Measurements from ENCODE around the gene MTA3. TPM values are rescaled to one million over a fixed set of nuclear protein-coding genes. Genes with fewer than 3 reads are reported as not detected.
"Not testable (repeated sequence)": the region's sequence is repeated elsewhere in the genome, so short reads cannot be mapped to it uniquely, and the experiment has no call there.

The MTA3 gene
- polyA plus RNA-seq, 6 donors from 2014 or later, result 2.7 to 8.3 (median 6.9) TPM

GRCh38 chr2:42556315-42556890 lies 12.0 kb upstream of the MTA3 start:
- DNase-seq, result no peak
- ATAC-seq (ENCODE audit: low read depth in 2 of 2), result no peak

GRCh38 chr2:42557306-42557705 lies 11.1 kb upstream of the MTA3 start:
- Mint-ChIP-seq H3K9me3 (no peaks in the 10 kb centered on the region), H3K4me3 (no peak overlapping the region), H3K27ac (no peak overlapping the region), H3K4me1 (peaks cover 0 to 3% (median 0%) of the 10 kb centered on the region in 3 donors), H3K36me3 (no peaks in the 10 kb centered on the region), H3K27me3 (no peaks in the 10 kb centered on the region)
- no peak for DNase-seq
- ATAC-seq (ENCODE audit: low read depth in 2 of 2), result no peak

More at GRCh38 chr2:42556315-42556890, 12.0 kb upstream of the MTA3 start:
- H3K4me3 Mint-ChIP-seq, result no peak overlapping the region
- H3K9me3 Mint-ChIP-seq, result no peaks in the 10 kb centered on the region
- peaks cover 0 to 3% (median 0%) of the 10 kb centered on the region in 3 donors for H3K4me1 Mint-ChIP-seq
- peaks cover 0 to 5% (median 0%) of the 10 kb centered on the region in 3 donors for H3K27me3 Mint-ChIP-seq
- H3K36me3 Mint-ChIP-seq, result no peaks in the 10 kb centered on the region
- peak overlapping the region in 2 of 6 donors; percentile 5 to 61 for H3K27ac Mint-ChIP-seq

GRCh38 chr2:42558827-42559226 lies 9.6 kb upstream of the MTA3 start:
- H3K4me3 Mint-ChIP-seq, result no peak overlapping the region
- peak overlapping the region in 2 of 6 donors; percentile 31 to 47 for H3K27ac Mint-ChIP-seq
- H3K36me3 Mint-ChIP-seq, result no peaks in the 10 kb centered on the region
- ATAC-seq (ENCODE audit: low read depth in 2 of 2) (no peak), DNase-seq (no peak)
- H3K9me3 Mint-ChIP-seq, result no peaks in the 10 kb centered on the region
- no peaks in the 10 kb centered on the region for H3K27me3 Mint-ChIP-seq
- peaks cover 0 to 3% (median 0%) of the 10 kb centered on the region in 3 donors for H3K4me1 Mint-ChIP-seq

GRCh38 chr2:42560133-42560532 lies 8.3 kb upstream of the MTA3 start:
- not testable (repeated sequence) for DNase-seq, H3K9me3 Mint-ChIP-seq, H3K27me3 Mint-ChIP-seq, H3K4me1 Mint-ChIP-seq, H3K36me3 Mint-ChIP-seq, H3K4me3 Mint-ChIP-seq, H3K27ac Mint-ChIP-seq
- ATAC-seq (ENCODE audit: low read depth in 2 of 2), result peak in 1 of 2 donors; percentile 45

- Mint-ChIP-seq H3K27ac (peak overlapping the region in 1 of 6 donors; percentile 30), H3K36me3 (no peaks in the 10 kb centered on the region), H3K9me3 (no peaks in the 10 kb centered on the region), H3K4me3 (peak overlapping the region in 1 of 8 donors; percentile 56), H3K4me1 (peaks cover 0 to 3% (median 0%) of the 10 kb centered on the region in 3 donors), H3K27me3 (no peaks in the 10 kb centered on the region)
- no peak for DNase-seq
- ATAC-seq (ENCODE audit: low read depth in 2 of 2), result no peak
Observed at GRCh38 chr2:42560899-42561298, 7.5 kb upstream of the MTA3 start.

GRCh38 chr2:42562474-42563144 lies 5.8 kb upstream of the MTA3 start:
- peak overlapping the region in 1 of 6 donors; percentile 39 for H3K27ac Mint-ChIP-seq
- H3K4me1 Mint-ChIP-seq, result peaks cover 5 to 13% (median 7%) of the 10 kb centered on the region in 3 donors
- H3K27me3 Mint-ChIP-seq, result no peaks in the 10 kb centered on the region
- no peak overlapping the region for H3K4me3 Mint-ChIP-seq
- DNase-seq, result no peak
- no peak for ATAC-seq (ENCODE audit: low read depth in 2 of 2)
- H3K9me3 Mint-ChIP-seq, result no peaks in the 10 kb centered on the region
- H3K36me3 Mint-ChIP-seq, result no peaks in the 10 kb centered on the region

GRCh38 chr2:42566025-42566424 lies 2.4 kb upstream of the MTA3 start:
- DNase-seq (no peak), ATAC-seq (ENCODE audit: low read depth in 2 of 2) (no peak)
- no peaks in the 10 kb centered on the region for H3K27me3 Mint-ChIP-seq
- H3K4me3 Mint-ChIP-seq, result peak overlapping the region in 2 of 8 donors; percentile 63 to 75
- H3K4me1 Mint-ChIP-seq, result peaks cover 20 to 25% (median 22%) of the 10 kb centered on the region in 3 donors
- peak overlapping the region in 1 of 6 donors; percentile 73 for H3K27ac Mint-ChIP-seq
- H3K36me3 Mint-ChIP-seq, result no peaks in the 10 kb centered on the region
- H3K9me3 Mint-ChIP-seq, result no peaks in the 10 kb centered on the region

GRCh38 chr2:42566837-42567321 lies 1.6 kb upstream of the MTA3 start:
- peak; percentile 17 to 25 for ATAC-seq (ENCODE audit: low read depth in 2 of 2)

GRCh38 chr2:42567364-42567763 lies 1.1 kb upstream of the MTA3 start:
- Mint-ChIP-seq H3K4me3 (peak overlapping the region in 7 of 8 donors; percentile 71 to 88 (median 81)), H3K9me3 (no peaks in the 10 kb centered on the region), H3K36me3 (no peaks in the 10 kb centered on the region), H3K4me1 (peaks cover 20 to 24% (median 22%) of the 10 kb centered on the region in 3 donors), H3K27me3 (no peaks in the 10 kb centered on the region), H3K27ac (peak overlapping the region in 4 of 6 donors; percentile 10 to 89 (median 50))
- ATAC-seq (ENCODE audit: low read depth in 2 of 2) (no peak), DNase-seq (no peak)

More at GRCh38 chr2:42566837-42567321, 1.6 kb upstream of the MTA3 start:
- DNase-seq, result no peak
- no peaks in the 10 kb centered on the region for H3K27me3 Mint-ChIP-seq
- no peaks in the 10 kb centered on the region for H3K36me3 Mint-ChIP-seq
- H3K4me3 Mint-ChIP-seq, result peak overlapping the region in 6 of 8 donors; percentile 71 to 88 (median 82)
- peaks cover 20 to 24% (median 22%) of the 10 kb centered on the region in 3 donors for H3K4me1 Mint-ChIP-seq
- H3K27ac Mint-ChIP-seq, result peak overlapping the region in 1 of 6 donors; percentile 89
- no peaks in the 10 kb centered on the region for H3K9me3 Mint-ChIP-seq

GRCh38 chr2:42567806-42568400 lies 529 bp upstream of the MTA3 start:
- Mint-ChIP-seq H3K27me3 (no peaks in the 10 kb centered on the region), H3K9me3 (no peaks in the 10 kb centered on the region), H3K4me1 (peaks cover 20 to 24% (median 22%) of the 10 kb centered on the region in 3 donors), H3K4me3 (peak overlapping the region; percentile 71 to 89 (median 82)), H3K36me3 (no peaks in the 10 kb centered on the region), H3K27ac (peak overlapping the region; percentile 17 to 92 (median 73))
- peak; percentile 47 to 53 for ATAC-seq (ENCODE audit: low read depth in 2 of 2)
- no peak for DNase-seq

- Mint-ChIP-seq H3K27ac (peak overlapping the region; percentile 51 to 92 (median 84)), H3K9me3 (no peaks in the 10 kb centered on the region), H3K4me3 (peak overlapping the region; percentile 79 to 98 (median 90)), H3K4me1 (peaks cover 20 to 24% (median 22%) of the 10 kb centered on the region in 3 donors), H3K36me3 (no peaks in the 10 kb centered on the region), H3K27me3 (no peaks in the 10 kb centered on the region)
- ATAC-seq (ENCODE audit: low read depth in 2 of 2) (no peak), DNase-seq (no peak)
Observed at GRCh38 chr2:42569116-42569711, 782 bp downstream of the MTA3 start.

- Mint-ChIP-seq H3K4me3 (peak overlapping the region; percentile 35 to 98 (median 90)), H3K36me3 (no peaks in the 10 kb centered on the region), H3K27me3 (no peaks in the 10 kb centered on the region), H3K4me1 (peaks cover 20 to 26% (median 23%) of the 10 kb centered on the region in 3 donors), H3K27ac (peak overlapping the region in 4 of 6 donors; percentile 13 to 94 (median 79)), H3K9me3 (no peaks in the 10 kb centered on the region)
- DNase-seq (no peak), ATAC-seq (ENCODE audit: low read depth in 2 of 2) (no peak)
Observed at GRCh38 chr2:42569883-42570282, 1.5 kb downstream of the MTA3 start.

Data from naive B cell (primary cell).